Prostate gland (tissue), 2 donors: ENCODE data around the gene PTF1A. TPM values are rescaled to one million over a fixed set of nuclear protein-coding genes. Genes with fewer than 3 reads are reported as not detected.
"Not testable (repeated sequence)": the region's sequence is repeated elsewhere in the genome, so short reads cannot be mapped to it uniquely, and the experiment has no call there.

Experiments
- DNase-seq: peaks from one replicate; pipeline ENCODE4 v3.0.0-alpha.2; 2019; ENCODE audit warnings: low spot score
- H3K27ac ChIP-seq, 2 donors: fragments of 200-600 bp; sonication (generic); 2 replicates each; pipeline ENCODE4 v1.5.1; 2017 to 2019
- H3K27me3 ChIP-seq: fragments of 200-600 bp; sonication (generic); replicated peaks from 2 replicates; pipeline ENCODE4 v1.5.1; 2019; ENCODE audit not compliant: insufficient read depth
- H3K36me3 ChIP-seq, 2 donors: fragments of 200-600 bp; sonication (generic); 1 replicate in 1 of 2; 2 replicates in 1 of 2; pipeline versions ENCODE4 v1.5.1 to v1.8.1; 2017 to 2019
- H3K4me1 ChIP-seq: fragments of 200-600 bp; sonication (generic); replicated peaks from 2 replicates; pipeline ENCODE4 v1.5.1; 2019
- H3K4me3 ChIP-seq, 2 donors: fragments of 200-600 bp; sonication (generic); 2 replicates each; pipeline ENCODE4 v1.5.1; 2017 to 2019
- H3K9me3 ChIP-seq: fragments of 200-600 bp; sonication (generic); 2 replicates; pipeline ENCODE4 v1.5.1; 2017
- CTCF ChIP-seq, 4 experiments: fragments of 200-600 bp in 2 of 4; fragments of 450-650 bp in 2 of 4; sonication (generic) in 2 of 4; IDR thresholded peaks; 1 replicate in 3 of 4; 2 replicates in 1 of 4; pipeline ENCODE4 v1.5.1; 2016 to 2019; ENCODE audit warnings: antibody characterized with exemption in 4 of 4, mild to moderate bottlenecking in 2 of 4, moderate library complexity in 2 of 4
- POLR2A ChIP-seq: fragments of 450-650 bp; IDR thresholded peaks from one replicate; pipeline ENCODE4 v1.6.1; 2016; ENCODE audit warnings: antibody characterized with exemption, mild to moderate bottlenecking
- POLR2AphosphoS5 ChIP-seq: sonication (generic); formaldehyde crosslinking; IDR thresholded peaks from one replicate; pipeline ENCODE4 v1.6.1; 2017; ENCODE audit warnings: antibody characterized with exemption
- WGBS: methylation state at CpG from one replicate; pipeline ENCODE4 v1.1.5; 2018; 5-methylcytosine and 5-hydroxymethylcytosine counted together
- intact Hi-C: fragments of 100-400 bp; cut with DNase I; formaldehyde crosslinking; loops from one replicate; pipeline ENCODE4 v1.14.2; 2022
- small RNA-seq, 2 donors: library from RNA; depleted of rRNA; stranded (forward); fragments of <200 nt; gene quantifications; one replicate each; pipeline ENCODE3, GENCODE V24; 2016
- total RNA-seq, 2 donors: library from RNA; depleted of rRNA; stranded (reverse); fragments of >200 nt; gene quantifications; one replicate each; pipeline ENCODE4 v1.1.0, GENCODE V29; 2016

Gene PTF1A
- total RNA-seq, 2 donors from 2014 or later = 1.9 TPM; not detected in 1

- intact Hi-C loops = no loop called here
- Histone ChIP-seq H3K27ac (no peak overlapping the region), H3K36me3 (no peaks in the 10 kb centered on the region), H3K27me3 (no peaks in the 10 kb centered on the region), H3K4me1 (no peaks in the 10 kb centered on the region), H3K9me3 (no peaks in the 10 kb centered on the region), H3K4me3 (no peak overlapping the region)
- 93% methylated on average over 1 of the region's 1 CpG for WGBS
- TF ChIP-seq CTCF (IDR thresholded peaks at IDR 0.05) (no peak), POLR2AphosphoS5 (no peak), POLR2A (no peak)
- DNase-seq = no peak
Measured at GRCh38 chr10:23217471-23217870, 25.4 kb downstream of the PTF1A start.

- 73% methylated on average over 1 of the region's 1 CpG for WGBS
Measured at GRCh38 chr10:23230582-23230981, 38.5 kb downstream of the PTF1A start.

GRCh38 chr10:23238015-23238414 is 45.9 kb downstream of the PTF1A start:
- Histone ChIP-seq H3K4me3 (no peak overlapping the region), H3K27me3 (no peaks in the 10 kb centered on the region), H3K27ac (no peak overlapping the region), H3K4me1 (no peaks in the 10 kb centered on the region), H3K36me3 (no peaks in the 10 kb centered on the region), H3K9me3 (no peaks in the 10 kb centered on the region)
- DNase-seq = no peak
- WGBS = 38% methylated on average over 3 of the region's 3 CpGs
- TF ChIP-seq CTCF (IDR thresholded peaks at IDR 0.05) = no peak
- TF ChIP-seq POLR2A = no peak
- intact Hi-C loops = no loop called here

More at GRCh38 chr10:23230582-23230981, 38.5 kb downstream of the PTF1A start:
- TF ChIP-seq POLR2A (no peak), CTCF (IDR thresholded peaks at IDR 0.05) (no peak), POLR2AphosphoS5 (no peak)
- DNase-seq = no peak
- no peaks in the 10 kb centered on the region for H3K4me1 ChIP-seq
- no peaks in the 10 kb centered on the region for H3K9me3 ChIP-seq
- H3K4me3 ChIP-seq = no peak overlapping the region
- H3K27me3 ChIP-seq = no peaks in the 10 kb centered on the region
- H3K27ac ChIP-seq = no peak overlapping the region
- no peaks in the 10 kb centered on the region for H3K36me3 ChIP-seq
- intact Hi-C loops = no loop called here

- H3K36me3 ChIP-seq, H3K4me1 ChIP-seq, H3K9me3 ChIP-seq, H3K4me3 ChIP-seq, H3K27me3 ChIP-seq, H3K27ac ChIP-seq, DNase-seq, intact Hi-C loops: not testable (repeated sequence)
- 90% methylated on average over 1 of the region's 1 CpG for WGBS
Measured at GRCh38 chr10:23241779-23242178, 49.7 kb downstream of the PTF1A start.

Small RNA genes lying within 50 kb of the gene (small RNA-seq; reads per million reads assigned to genes)
- gene RF00561 = 0 reads per million in 2 donors

Other genes with a start within 250 kb of the PTF1A start
- gene MSRB2, start 96.7 kb upstream of the PTF1A start, total RNA-seq = 10 to 100 TPM; 21.2 to 24.5 TPM
- gene C10orf67, start 152.5 kb downstream of the PTF1A start, total RNA-seq = 1 to 10 TPM in 1 of 2 donors, not detected in 1; 1.0 TPM
- 10 to 100 TPM; 11.9 to 13.8 TPM for gene OTUD1, start 246.8 kb downstream of the PTF1A start, total RNA-seq